Activated naive CD8-positive, alpha-beta T cell (primary cell): ENCODE results near the gene MPI.
"Not testable (repeated sequence)": the region's sequence is repeated elsewhere in the genome, so short reads cannot be mapped to it uniquely, and the experiment has no call there.

Experiments used
- H3K27ac Mint-ChIP-seq: one replicate; pipeline ENCODE4 v1.8.0; 2021; ENCODE audit warnings: mixed read lengths
- H3K27me3 Mint-ChIP-seq: one replicate; pipeline ENCODE4 v1.8.0; 2021; ENCODE audit warnings: mixed read lengths
- H3K36me3 Mint-ChIP-seq: one replicate; pipeline ENCODE4 v1.8.0; 2021; ENCODE audit warnings: mixed read lengths
- H3K4me1 Mint-ChIP-seq: one replicate; pipeline ENCODE4 v1.8.0; 2021; ENCODE audit warnings: low read depth, mixed read lengths
- H3K4me3 Mint-ChIP-seq: one replicate; pipeline ENCODE4 v1.8.0; 2021; ENCODE audit warnings: mild to moderate bottlenecking, mixed read lengths
- H3K9me3 Mint-ChIP-seq: one replicate; pipeline ENCODE4 v1.8.0; 2021; ENCODE audit warnings: low read depth, mixed read lengths

The MPI gene

DNA sequence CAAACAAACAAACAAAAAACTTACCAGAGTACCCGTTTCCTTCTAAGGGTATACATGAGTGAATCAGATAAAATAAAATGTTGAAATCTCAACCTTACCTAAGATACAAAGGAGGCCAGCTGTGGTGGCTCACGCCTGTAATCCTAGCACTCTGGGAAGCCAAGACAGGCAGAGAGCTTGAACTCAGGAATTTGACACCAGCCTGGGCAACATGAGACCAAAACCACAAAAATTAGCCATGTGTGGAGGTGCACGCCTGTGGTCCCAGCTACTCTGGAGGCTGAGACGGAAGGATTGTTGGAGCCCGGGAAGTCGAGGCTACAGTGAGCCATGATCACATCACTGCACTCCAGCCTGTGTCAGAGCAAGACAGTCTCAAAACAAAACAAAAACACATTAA is 27.8 kb downstream of the MPI start:
- no peaks in the 10 kb centered on the region for H3K27me3 Mint-ChIP-seq
- H3K36me3 Mint-ChIP-seq = no peaks in the 10 kb centered on the region
- H3K9me3 Mint-ChIP-seq = no peaks in the 10 kb centered on the region
- no peak overlapping the region for H3K27ac Mint-ChIP-seq
- H3K4me1 Mint-ChIP-seq = no peaks in the 10 kb centered on the region
- no peak overlapping the region for H3K4me3 Mint-ChIP-seq

DNA sequence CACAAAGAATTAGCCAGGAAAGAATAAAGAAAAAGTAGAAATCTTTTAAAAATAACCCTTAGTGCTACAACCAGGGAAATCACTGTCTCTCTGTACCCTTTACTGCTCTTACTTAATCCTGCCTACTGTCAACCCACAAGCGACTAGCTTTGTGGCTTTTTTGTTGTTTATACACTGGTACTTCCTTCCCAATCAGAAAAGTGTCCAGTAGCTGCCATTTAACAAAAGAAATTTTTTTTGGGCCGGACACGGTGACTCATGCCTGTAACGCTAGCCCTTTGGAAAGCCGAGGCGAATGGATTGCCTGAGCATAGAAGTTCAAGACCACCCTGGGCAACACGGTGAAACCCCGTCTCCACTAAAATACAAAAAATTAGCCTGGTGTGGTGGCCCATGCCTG is 30.6 kb downstream of the MPI start:
- Mint-ChIP-seq H3K9me3 (no peaks in the 10 kb centered on the region), H3K4me3 (no peak overlapping the region), H3K4me1 (no peaks in the 10 kb centered on the region), H3K36me3 (peaks cover 4% of the 10 kb centered on the region), H3K27me3 (no peaks in the 10 kb centered on the region), H3K27ac (no peak overlapping the region)

DNA sequence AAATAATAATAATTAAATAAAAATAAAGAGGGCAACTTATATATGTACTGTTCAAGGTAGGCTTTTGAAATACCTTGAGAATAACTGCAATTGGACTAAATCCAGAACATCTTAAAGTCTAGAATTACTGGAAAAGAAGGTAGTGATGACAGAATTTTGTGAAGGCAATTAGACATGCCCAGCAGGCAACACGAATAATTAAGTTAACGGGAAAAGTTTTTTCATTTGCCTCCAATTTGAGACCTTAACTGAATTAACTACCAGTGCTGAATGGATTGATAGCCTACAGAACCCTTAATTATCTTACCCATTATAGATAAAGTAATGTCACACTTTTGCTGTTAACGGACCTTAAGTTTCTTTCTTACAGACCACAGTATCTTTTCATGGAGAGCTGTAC is 34.7 kb downstream of the MPI start:
- Mint-ChIP-seq H3K4me3 (no peak overlapping the region), H3K9me3 (no peaks in the 10 kb centered on the region), H3K36me3 (peaks cover 4% of the 10 kb centered on the region)

DNA sequence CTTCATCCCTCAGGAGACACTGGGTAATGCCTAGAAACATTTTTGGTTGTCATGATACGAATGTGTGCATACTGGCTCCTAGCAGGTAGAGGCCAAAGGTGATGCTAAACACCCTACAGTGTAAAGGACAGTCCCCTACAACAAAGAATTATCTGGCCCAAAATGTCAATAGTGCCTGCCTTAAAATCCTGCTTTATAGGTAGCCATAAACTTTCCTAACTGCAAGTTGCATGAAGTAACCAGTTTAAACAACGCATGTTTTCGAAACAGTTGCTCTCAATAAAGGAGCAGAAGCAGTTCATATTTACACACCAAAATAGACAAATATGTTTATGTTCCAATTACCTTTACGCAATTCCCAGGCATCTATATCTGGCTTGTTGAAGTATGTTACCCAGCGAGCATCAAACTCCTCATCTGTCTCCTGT is 38.9 kb downstream of the MPI start:
- Mint-ChIP-seq H3K9me3 (no peaks in the 10 kb centered on the region), H3K36me3 (no peaks in the 10 kb centered on the region), H3K4me1 (peaks cover 9% of the 10 kb centered on the region), H3K4me3 (no peak overlapping the region), H3K27ac (no peak overlapping the region), H3K27me3 (no peaks in the 10 kb centered on the region)

More for the DNA sequence above, 34.7 kb downstream of the MPI start:
- H3K4me1 Mint-ChIP-seq = no peaks in the 10 kb centered on the region
- H3K27me3 Mint-ChIP-seq = no peaks in the 10 kb centered on the region
- no peak overlapping the region for H3K27ac Mint-ChIP-seq

DNA sequence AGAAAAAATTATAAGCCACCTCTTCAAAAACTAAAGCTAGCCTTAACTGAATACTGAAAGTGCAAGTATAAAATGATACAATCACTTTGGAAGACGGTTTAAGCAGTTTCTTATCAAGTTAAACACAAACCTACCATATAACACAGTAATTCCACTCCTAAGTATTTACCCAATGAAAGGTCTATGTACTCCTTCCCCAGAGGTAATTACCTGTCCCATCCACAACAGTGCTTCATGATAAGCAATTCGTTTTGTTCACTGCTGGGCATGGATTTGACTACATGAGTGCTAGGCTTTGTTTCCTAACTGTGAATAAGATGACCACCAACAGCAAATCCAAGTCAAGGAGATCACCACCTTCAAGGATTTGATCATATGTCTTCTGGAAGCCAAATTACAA is 43.7 kb downstream of the MPI start:
- Mint-ChIP-seq H3K27me3 (no peaks in the 10 kb centered on the region), H3K27ac (no peak overlapping the region), H3K4me1 (peaks cover 34% of the 10 kb centered on the region), H3K9me3 (no peaks in the 10 kb centered on the region), H3K4me3 (peak overlapping the region; percentile 7), H3K36me3 (peaks cover 3% of the 10 kb centered on the region)

DNA sequence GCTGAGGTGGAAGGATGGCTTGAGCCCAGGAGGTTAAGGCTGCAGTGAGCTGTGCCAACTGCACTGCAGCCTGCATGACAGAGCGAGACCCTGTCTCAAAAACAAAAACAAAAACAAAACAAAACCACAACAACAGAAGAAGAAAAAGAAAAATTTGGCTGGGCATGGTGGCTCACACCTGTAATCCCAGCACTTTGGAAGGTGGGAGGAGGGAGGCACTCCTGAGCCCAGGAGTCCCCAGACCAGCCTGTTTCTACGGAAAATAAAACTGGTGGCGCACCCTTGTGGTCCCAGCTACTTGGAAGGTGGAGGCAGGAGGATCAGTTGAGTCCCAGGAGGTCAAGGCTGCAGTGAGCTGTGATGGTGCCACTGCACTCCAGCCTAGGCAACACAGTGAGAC is 45.4 kb downstream of the MPI start:
- not testable (repeated sequence) for H3K27me3 Mint-ChIP-seq
- H3K4me1 Mint-ChIP-seq = peaks cover 34% of the 10 kb centered on the region

DNA sequence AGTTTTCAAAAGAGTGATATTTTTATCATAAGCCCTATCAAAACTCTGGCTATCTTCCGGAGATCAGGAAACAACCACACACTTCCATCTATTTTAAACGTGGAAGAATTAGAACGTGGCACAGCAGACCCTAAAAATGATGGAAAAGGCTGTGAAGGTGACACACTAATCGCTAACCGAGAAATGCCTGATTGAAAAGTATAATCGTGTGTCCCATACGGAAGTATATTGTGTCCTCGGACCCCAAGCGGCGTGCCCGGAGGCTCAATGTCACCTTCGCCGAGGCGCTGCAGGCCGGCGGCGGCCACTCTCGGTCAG is 47.4 kb downstream of the MPI start:
- peak overlapping the region; percentile 94 for H3K27ac Mint-ChIP-seq

More for the DNA sequence above, 45.4 kb downstream of the MPI start:
- not testable (repeated sequence) for H3K36me3 Mint-ChIP-seq, H3K9me3 Mint-ChIP-seq
- peak overlapping the region; percentile 77 for H3K4me3 Mint-ChIP-seq
- H3K27ac Mint-ChIP-seq = peak overlapping the region; percentile 62

DNA sequence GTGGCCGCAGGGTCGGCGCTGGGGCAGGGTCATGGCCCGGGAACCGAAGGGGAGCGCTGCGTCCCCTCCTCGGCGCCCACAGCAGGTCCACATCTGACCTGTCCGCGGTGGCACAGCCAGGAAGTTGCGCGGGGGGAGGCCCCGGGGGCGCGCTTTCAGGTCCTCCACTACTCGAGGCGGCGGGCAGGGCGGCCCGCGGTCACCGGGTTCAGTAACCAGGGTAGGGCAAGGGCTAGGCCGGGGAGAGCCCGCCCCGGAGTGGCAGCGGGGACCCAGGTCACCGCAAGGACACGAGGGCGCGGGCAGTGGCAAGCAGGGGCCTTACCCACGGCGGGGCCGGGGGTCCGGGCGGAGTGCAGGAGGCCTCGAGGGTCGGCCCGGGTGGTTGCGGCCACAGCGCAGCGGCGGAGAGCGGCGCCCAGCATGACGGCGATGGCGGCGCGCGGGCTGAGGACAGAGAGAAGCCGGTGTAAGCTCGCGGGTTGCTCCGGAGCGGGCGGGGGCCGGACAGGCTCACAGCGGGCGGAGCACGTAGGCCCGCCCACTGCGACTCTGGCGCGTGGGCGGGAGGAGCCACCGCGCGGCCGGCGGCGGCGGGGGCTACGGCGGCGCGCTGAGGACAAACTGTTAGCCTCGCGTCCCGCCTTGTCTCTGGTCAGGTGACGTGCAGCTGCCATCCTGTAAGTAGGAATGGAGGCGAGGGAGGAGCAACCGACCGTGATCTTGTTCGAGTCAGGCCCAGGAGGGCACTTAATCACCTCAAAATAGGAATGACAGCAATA is 47.9 kb downstream of the MPI start, which contains the start of gene COX5A:
Gene COX5A, minus strand, starts transcription at position 484 of the 782 bp plus-strand sequence. Its CDS starts 59 bp downstream, at position 425.
- Mint-ChIP-seq H3K36me3 (peaks cover 3% of the 10 kb centered on the region), H3K27me3 (no peaks in the 10 kb centered on the region), H3K27ac (peak within 1 kb of the TSS; percentile 94), H3K9me3 (no peaks in the 10 kb centered on the region), H3K4me1 (peaks cover 30% of the 10 kb centered on the region), H3K4me3 (peak within 1 kb of the TSS; percentile 98)

More for the DNA sequence above, 47.4 kb downstream of the MPI start:
- Mint-ChIP-seq H3K4me3 (peak overlapping the region; percentile 98), H3K4me1 (peaks cover 32% of the 10 kb centered on the region), H3K36me3 (peaks cover 3% of the 10 kb centered on the region), H3K27me3 (no peaks in the 10 kb centered on the region), H3K9me3 (no peaks in the 10 kb centered on the region)

DNA sequence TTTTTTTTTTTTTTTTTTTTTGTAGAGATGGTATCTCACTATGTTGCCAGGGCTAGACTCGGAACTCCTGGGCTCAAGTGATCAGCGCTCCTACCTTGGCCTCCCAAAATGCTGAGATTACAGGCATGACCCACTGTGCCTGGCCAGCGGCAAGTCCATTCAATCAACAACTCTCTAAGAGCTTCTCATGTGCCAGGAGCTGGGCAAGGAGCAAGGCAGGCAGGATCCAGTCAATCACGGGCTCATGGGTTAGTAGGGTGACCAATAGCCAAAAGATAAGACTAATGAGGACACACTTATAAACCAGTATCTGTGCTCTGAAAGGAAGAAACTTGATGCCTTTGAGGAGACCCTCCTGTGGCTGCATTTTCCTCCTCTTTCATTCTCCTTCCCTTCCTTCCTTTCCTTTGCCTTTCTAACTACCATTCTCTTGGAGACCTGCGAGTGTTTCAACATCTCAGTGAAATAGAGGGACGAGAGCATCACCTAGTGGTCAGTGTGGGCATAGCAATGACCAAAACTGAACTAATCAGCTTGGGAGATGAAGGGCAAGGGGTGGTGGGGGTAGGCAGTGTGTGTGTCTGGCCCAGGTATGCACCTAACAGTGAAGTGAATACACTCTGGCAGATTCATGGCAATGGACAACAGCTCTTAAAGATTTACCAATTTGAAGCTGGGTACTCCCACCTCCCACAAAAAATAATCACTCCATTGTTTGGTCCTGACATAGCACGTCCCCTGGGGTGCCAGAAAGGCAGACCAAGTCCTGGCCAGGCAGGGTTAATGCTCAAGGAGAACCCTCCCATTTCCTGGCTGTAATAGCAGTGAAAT is 60.5 kb downstream of the MPI start:
- no peaks in the 10 kb centered on the region for H3K9me3 Mint-ChIP-seq

DNA sequence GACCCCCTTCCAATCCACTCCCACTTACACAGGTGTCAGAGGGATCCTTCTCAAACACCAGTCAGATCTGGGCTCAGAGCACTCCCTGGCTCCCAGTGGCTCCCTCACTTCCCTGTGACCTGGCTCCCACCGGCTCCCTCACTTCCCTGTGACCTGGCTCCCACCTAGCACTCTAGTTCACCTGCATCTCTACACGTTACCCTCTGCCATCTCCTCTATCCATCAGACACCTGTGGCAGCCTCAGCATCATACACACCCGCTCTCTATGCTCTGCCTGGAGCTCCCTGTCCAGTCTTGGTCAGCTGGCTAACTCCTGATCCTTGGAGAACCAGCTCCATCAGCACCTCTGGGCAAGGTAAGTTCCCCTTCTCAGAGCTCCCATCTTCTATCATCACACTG is 61.2 kb downstream of the MPI start:
- Mint-ChIP-seq H3K4me1 (peaks cover 11% of the 10 kb centered on the region), H3K4me3 (no peak overlapping the region), H3K9me3 (no peaks in the 10 kb centered on the region), H3K36me3 (no peaks in the 10 kb centered on the region), H3K27ac (no peak overlapping the region), H3K27me3 (no peaks in the 10 kb centered on the region)

More for the DNA sequence above, 60.5 kb downstream of the MPI start:
- Mint-ChIP-seq H3K27ac (no peak overlapping the region), H3K4me3 (no peak overlapping the region), H3K36me3 (no peaks in the 10 kb centered on the region), H3K27me3 (no peaks in the 10 kb centered on the region), H3K4me1 (peaks cover 8% of the 10 kb centered on the region)
